AG04450 (cell line): ENCODE results near the gene HERC3. TPM values are rescaled to one million over a fixed set of nuclear protein-coding genes. Genes with fewer than 3 reads are reported as not detected.

ENCODE experiments used
- CTCF ChIA-PET: fragments of 300-600, 350-600 bp; formaldehyde crosslinking; extraction: SDS; loops from one replicate; lab custom pipeline; 2022; ENCODE audit warnings: antibody characterized with exemption, inconsistent platforms; lab: Charles Lee
- POLR2A ChIA-PET: fragments of 350-600 bp; formaldehyde crosslinking; extraction: SDS; loops from one replicate; lab custom pipeline; 2021; ENCODE audit warnings: antibody characterized with exemption, inconsistent platforms; lab: Yijun Ruan, JAX
- DNase-seq: peaks from one replicate; pipeline ENCODE4 v3.0.0-alpha.2; 2011; ENCODE audit warnings: low read depth, low spot score
- H3K27ac ChIP-seq: one replicate; pipeline ENCODE4 v1.5.1; 2012; ENCODE audit warnings: low read depth, low read length, control low read depth
- H3K27me3 ChIP-seq: one replicate; pipeline ENCODE4 v1.6.0; 2012; ENCODE audit warnings: low read length; ENCODE audit not compliant: control insufficient read depth, insufficient read depth
- H3K4me3 ChIP-seq: 2 replicates; pipeline ENCODE4 v1.5.1; 2011; ENCODE audit warnings: mild to moderate bottlenecking, low read depth, low read length, control low read depth
- H3K9me3 ChIP-seq: 2 replicates; pipeline ENCODE4 v1.5.1; 2012; ENCODE audit warnings: low read length; ENCODE audit not compliant: control insufficient read depth, insufficient read depth
- polyA plus RNA-seq: library from polyadenylated mRNA; depleted of rRNA; stranded (reverse); fragments of >200 nt; gene quantifications from 2 replicates; pipeline ENCODE4 v1.2.3, GENCODE V29; 2011
- TF ChIP-seq, protein P1 (sequence below): IDR thresholded peaks from 2 replicates; pipeline ENCODE4 v1.5.1; 2011; ENCODE audit warnings: low read depth, low read length, control low read depth, inconsistent platforms

HERC3 gene
- polyA plus RNA-seq, 1 experiment = 10.3 TPM

DNA sequence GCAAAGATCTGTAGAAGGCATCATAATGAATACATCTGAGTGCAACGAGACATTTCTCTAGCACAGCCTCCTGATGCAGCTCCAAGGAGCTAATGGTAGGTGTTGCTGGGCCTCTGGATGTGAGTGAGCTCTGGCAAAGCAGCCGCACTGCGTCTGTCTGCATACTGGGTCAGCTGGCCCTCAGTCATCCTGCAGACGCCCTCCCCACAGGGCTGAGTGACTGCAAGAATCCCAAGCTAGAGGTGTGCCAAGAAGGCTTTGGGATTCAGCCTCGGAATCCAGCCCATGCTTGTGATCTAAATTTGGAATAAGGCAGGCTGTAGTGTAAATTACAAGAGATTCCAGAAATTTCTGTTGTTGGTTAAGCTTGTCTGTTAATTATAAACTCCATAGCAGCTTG lies 18.5 kb downstream of the HERC3 start:
- Histone ChIP-seq H3K4me3 (no peak overlapping the region), H3K27me3 (no peaks in the 10 kb centered on the region), H3K27ac (peak overlapping the region; percentile 25), H3K9me3 (no peaks in the 10 kb centered on the region)
- no peak for DNase-seq
- CTCF ChIA-PET = no interaction called here
- TF ChIP-seq, protein P1, sequence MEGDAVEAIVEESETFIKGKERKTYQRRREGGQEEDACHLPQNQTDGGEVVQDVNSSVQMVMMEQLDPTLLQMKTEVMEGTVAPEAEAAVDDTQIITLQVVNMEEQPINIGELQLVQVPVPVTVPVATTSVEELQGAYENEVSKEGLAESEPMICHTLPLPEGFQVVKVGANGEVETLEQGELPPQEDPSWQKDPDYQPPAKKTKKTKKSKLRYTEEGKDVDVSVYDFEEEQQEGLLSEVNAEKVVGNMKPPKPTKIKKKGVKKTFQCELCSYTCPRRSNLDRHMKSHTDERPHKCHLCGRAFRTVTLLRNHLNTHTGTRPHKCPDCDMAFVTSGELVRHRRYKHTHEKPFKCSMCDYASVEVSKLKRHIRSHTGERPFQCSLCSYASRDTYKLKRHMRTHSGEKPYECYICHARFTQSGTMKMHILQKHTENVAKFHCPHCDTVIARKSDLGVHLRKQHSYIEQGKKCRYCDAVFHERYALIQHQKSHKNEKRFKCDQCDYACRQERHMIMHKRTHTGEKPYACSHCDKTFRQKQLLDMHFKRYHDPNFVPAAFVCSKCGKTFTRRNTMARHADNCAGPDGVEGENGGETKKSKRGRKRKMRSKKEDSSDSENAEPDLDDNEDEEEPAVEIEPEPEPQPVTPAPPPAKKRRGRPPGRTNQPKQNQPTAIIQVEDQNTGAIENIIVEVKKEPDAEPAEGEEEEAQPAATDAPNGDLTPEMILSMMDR = no peak
- POLR2A ChIA-PET = no interaction called here

DNA sequence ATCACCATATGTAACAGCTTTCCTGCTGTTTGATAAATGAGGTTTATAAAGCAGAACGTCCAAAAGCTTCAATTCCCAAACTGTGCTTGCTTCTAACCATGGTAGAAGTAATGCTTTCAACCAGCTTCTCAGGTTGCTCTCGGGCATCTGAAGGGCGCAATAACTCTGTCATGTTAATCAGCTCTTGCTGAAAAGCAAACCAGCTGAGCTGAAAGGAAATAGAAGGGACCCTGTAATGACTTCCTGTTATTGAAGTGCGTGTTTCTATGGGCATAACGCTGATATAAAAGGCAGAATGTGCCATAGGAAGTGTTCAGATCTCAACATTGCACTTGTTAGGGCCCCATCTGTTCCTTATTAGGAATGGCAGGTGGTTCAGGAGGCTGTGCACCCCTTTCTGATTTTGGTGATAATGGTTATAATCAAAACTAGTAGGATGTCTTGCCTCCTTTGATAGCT lies 21.2 kb downstream of the HERC3 start:
- no peaks in the 10 kb centered on the region for H3K9me3 ChIP-seq
- H3K27ac ChIP-seq = no peak overlapping the region
- H3K4me3 ChIP-seq = no peak overlapping the region
- CTCF ChIA-PET = interaction anchor here (0.9 to 1.7 kb wide), 5 partner anchors 38 to 60 kb away, joined by 3 to 5 read pairs (median 4); no protein-coding TSS in a partner anchor
- no peaks in the 10 kb centered on the region for H3K27me3 ChIP-seq
- POLR2A ChIA-PET = no interaction called here
- TF ChIP-seq, protein P1 = no peak
- DNase-seq = no peak

DNA sequence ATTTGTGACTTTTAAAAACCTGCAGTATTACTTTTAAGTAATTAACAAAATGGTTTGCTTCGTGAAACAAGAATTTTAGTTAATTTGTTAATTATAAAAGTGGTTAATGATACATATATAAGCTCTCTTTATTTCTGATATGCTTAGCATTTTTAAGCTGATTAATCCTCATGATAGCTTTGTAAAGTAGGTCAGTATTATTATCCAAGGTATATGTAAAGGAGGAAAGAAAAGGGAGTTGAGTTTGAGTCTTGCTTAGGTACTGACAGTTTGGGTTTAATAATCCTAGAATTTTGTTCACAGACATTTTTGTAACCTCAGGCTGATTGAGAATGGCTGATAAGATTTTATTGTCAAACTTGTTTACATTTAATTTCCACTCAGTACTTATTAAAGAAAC lies 21.8 kb downstream of the HERC3 start:
- Histone ChIP-seq H3K27me3 (no peaks in the 10 kb centered on the region), H3K4me3 (no peak overlapping the region), H3K27ac (no peak overlapping the region), H3K9me3 (no peaks in the 10 kb centered on the region)
- ChIA-PET POLR2A (no interaction called here), CTCF (interaction anchor here (0.9 to 1.2 kb wide), 3 partner anchors 37 to 59 kb away, joined by 3 to 4 read pairs (median 4); no protein-coding TSS in a partner anchor)
- DNase-seq = no peak
- TF ChIP-seq, protein P1 = no peak

DNA sequence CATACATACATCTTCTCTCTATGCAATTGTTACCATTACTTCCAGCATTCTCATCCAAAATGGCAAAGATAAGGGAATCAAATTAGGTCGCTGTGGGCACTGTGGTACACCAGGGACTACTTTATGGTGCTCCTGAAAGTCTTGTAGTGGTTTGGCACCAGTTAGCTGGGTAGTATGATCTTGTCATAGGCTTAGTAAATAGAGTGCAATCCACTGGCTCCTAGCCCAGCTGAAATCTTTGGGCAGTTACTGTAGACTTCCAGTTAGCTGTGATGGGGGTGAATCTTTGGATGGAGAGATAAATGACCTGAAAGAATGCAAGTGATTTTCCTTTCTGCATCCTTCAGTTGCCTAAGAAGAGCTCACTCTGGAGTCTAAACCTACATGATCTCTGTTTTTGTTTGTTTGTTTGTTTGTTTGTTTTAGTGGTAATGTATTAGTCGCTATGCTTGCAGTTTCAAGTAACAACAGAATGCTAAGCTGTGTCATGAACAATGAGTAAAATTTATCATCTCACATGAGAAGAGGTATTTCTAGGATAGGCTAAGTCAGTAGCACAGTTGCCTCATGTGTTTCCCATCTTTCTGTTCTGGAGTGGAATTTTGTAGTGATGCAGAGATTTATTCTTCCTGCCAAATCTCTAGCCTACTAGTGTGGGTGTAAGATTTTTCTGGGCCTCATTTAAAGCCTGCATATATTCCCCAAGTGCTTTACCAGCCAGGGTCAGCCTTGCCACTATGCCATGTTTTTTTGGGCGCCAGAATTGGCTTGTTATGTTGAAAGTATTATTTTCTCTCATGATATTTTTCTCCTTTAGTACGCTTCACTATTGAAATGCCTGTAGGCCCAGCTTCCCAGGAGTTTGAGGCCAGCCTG lies 24.2 kb downstream of the HERC3 start:
- Histone ChIP-seq H3K9me3 (no peaks in the 10 kb centered on the region), H3K27me3 (no peaks in the 10 kb centered on the region), H3K4me3 (no peak overlapping the region), H3K27ac (no peak overlapping the region)
- DNase-seq = no peak
- ChIA-PET CTCF (interaction anchor here (0.7 kb wide), 1 partner anchor 290 kb away, joined by 6 read pairs; no protein-coding TSS in a partner anchor), POLR2A (no interaction called here)
- TF ChIP-seq, protein P1 = no peak
